DMS153 treated with DMSO at 0.1 percent for 48 hours (cell line): ENCODE data around the gene NYNRIN.
A peak's percentile ranks its signal among the peaks of the same experiment; 100 is the strongest.

Source experiments
- DNase-seq: peaks from one replicate; lab custom pipeline; 2025; ENCODE audit not compliant: unreplicated experiment; lab: John Stamatoyannopoulos, UW

NYNRIN gene

DNA sequence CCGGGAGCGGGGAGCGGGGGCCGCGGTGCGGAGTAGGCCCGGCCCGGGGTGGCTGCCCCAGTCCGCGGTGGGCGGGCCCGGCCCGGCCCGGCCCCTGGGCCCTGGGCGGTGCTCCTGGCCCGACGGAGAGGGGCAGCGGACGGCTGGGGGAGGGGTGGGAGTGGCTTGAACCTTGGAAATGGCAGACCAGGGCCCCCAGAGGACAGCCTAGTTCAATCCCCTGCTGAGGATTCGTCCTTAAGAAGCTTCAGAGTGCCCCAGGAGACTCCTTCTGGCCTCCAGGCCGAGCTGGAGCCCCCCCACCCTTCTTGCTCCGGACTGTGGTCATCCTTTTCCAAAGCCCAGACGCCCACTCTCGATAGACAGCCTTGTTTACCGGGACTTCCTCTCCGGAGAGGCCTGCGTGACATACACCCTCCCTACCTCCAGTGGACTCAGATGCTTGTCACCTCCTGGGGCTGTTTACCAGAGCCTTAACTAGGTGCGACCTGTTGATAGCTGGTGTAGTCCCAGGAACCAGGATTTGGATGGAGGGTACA lies 31.4 kb downstream of the NYNRIN start:
- peak; percentile 23 for DNase-seq

DNA sequence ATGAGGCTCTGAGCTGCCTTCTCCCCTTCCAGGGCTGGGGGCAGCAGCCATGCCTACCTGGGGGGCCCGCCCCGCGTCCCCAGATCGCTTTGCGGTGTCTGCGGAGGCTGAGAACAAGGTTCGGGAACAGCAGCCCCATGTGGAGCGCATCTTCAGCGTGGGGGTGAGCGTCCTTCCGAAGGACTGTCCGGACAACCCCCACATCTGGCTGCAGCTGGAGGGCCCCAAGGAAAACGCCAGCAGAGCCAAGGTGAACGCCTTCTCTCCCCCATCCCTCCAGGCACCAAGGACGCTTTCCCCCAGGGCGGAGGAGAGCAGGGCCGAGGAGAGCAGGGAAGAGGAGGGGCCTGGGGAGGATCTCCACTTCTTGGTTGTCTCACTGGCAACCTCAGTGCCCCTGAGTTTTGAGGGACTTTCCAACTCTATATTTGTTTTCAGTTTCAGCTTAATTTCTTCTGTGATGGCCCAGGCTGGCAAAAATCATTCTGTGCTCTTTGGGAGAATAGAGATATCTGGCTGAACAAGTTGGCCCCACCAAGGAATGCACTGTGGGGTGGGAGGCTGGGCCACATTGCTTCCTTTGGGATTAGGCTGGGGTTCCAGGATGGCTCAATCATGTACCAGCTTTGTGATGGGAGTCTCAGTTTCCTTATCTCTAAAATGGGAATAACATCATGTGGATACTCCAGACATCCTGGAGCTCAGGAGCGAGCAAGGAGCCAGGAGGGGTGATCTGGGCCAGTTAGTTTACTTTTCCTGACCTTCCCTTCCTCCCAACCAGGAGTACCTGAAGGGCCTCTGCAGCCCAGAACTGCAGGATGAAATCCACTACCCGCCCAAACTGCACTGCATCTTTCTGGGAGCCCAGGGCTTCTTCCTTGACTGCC lies 32.1 kb downstream of the NYNRIN start:
- DNase-seq = no peak

DNA sequence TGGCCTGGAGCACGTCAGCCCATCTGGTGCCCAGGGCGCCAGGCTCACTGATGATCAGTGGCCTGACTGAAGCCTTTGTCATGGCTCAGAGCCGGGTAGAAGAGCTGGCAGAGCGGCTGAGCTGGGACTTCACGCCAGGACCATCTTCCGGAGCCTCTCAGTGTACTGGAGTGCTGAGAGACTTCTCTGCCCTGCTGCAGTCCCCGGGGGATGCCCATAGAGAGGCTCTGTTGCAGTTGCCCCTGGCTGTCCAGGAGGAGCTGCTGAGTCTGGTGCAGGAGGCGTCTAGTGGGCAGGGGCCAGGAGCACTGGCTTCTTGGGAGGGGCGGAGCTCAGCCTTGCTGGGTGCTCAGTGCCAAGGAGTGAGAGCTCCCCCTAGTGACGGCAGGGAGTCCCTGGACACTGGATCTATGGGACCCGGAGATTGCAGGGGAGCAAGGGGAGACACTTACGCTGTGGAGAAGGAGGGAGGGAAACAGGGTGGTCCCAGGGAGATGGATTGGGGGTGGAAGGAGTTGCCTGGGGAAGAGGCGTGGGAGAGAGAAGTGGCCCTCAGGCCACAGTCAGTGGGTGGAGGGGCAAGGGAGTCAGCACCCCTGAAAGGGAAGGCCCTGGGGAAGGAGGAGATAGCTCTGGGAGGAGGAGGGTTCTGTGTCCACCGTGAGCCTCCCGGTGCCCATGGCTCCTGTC lies 32.9 kb downstream of the NYNRIN start:
- peak; percentile 70 for DNase-seq

DNA sequence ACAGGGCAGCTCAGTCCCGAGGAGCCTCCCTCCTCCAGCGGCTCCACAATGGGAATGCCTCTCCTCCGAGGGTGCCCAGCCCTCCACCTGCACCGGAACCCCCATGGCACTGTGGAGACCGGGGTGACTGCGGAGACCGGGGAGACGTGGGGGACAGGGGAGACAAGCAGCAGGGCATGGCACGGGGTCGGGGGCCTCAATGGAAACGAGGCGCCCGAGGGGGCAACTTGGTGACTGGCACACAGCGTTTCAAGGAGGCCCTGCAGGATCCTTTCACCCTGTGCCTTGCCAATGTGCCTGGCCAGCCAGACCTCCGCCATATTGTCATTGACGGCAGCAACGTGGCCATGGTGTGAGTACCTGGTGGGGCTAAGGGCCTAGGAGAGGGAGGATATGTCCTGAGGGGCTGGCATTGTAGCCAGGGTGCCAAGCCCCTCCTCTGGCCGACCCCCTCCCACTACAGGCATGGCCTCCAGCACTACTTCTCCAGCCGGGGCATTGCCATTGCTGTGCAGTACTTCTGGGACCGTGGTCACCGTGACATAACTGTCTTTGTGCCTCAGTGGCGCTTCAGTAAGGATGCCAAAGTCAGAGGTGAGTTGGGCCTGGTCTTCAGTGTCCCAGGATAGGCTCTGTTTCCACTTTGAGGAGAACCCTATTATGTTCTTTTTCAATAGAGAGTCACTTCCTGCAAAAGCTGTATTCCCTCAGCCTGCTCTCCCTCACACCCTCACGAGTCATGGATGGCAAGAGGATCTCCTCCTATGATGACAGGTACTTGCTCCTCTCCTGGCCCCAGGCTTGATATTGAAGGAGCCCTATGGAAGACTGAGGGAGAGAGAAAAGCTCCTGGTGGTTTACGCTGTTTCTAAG lies 33.7 kb downstream of the NYNRIN start:
- DNase-seq = no peak

DNA sequence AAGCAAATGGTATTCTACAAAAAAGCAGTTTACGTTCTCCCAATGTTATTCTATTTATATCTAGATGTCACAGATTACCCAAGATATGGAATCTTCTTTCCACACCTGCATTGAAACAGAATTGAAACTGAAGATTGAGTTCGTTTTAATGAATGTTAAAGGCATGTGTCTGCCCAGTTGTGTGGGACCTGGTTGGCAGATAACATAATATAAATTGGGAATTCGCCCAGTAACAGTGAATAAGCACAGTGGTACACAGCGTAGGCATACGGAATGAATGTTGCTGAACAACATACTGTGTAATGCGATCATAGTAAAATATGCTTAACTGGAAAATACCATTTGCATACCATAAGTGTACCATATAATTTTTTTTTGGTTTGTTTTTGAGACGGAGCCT lies 35.2 kb downstream of the NYNRIN start:
- no peak for DNase-seq

GRCh38 chr14:24434676-24435075 lies 35.9 kb downstream of the NYNRIN start:
- no peak for DNase-seq

DNA sequence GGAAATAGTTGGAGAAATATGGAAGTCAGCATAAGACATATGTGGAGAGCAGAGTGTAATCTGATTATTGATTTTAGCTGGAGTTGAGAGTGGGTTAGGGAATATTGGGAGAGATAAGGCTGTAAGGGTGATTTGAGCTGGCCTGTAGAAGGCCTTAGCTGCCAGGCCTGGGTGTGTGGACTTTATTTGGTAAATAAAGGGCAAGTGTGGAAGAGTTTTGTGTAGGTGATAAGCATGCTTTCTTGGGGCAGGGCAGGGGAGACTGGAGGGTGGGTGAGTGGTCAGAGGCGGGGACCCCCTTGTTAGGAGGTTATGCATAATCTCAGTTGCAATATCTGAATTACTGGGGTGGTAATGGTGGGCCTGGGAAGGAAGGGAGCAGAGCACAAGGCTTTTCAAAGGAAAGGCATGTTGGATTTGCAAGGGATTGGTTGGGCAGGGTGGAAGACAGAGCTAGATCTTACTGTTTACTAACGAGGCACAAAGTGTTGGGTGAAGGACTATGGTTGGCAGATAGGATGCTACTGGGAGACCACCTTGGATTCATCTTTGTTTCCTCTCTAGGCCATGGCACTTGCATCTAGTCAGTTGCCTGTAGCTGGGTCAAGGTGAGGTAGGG lies 36.5 kb downstream of the NYNRIN start:
- DNase-seq = no peak

- no peak for DNase-seq
These were observed 37.2 kb downstream of the NYNRIN start for GRCh38 chr14:24435998-24436354.

DNA sequence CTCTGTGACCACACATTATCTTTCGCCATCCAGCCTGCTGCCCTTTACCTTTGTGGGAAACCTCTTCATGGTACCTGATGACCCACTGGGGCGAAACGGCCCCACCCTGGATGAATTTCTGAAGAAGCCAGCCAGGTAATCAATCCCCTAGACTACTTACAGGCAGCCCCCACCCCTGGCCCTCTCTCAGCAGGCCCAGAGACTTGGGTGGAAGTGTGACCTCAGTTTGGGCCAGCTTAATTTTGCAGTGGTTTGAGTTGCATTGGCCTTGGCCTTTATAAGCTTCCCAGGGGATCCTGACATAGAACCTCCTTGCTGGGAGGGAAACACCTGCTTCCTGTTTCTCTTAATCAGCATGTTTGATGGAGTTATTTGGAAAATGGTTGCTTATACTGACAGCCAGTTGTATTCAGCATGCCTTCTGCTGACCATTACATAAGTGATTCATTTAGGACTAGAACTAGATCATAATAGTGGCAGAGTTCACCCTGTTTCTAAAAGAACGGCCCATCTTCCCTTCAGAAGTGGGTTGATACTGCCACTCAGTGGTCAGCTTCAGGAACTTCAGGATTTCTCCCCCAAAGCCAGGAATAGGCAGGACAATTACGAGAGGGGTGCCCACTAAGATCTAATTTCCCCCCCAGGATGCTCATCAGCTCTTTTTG lies 37.7 kb downstream of the NYNRIN start:
- DNase-seq = peak; percentile 75

DNA sequence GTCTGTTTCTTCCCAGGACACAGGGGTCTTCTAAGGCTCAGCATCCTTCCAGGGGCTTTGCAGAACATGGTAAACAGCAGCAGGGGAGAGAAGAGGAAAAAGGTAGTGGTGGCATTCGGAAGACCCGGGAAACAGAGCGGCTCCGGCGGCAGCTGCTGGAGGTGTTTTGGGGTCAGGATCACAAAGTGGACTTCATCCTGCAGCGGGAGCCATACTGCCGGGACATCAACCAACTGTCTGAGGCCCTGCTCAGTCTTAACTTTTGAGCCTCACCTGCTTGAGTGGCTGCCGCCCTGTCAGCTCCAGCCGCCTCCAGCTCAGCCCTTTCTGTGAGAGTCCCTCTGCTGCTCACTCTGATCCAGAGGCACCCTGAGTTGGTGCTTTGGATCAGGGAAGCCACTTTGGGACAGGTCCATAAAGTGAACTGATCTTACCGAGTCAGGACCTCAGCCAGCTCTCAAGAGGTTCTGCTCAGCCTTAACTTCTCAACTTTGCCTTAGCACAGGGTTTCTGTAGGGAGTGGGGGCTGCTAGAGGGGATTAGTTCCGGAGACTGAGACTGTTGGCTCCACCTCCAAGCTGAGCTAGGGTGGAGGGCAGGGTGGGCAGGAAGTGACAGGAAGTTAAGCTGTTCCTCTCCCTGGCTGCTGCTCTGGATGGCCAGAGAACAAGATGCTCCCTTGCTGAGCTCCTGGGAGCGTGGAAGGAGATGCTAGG lies 38.4 kb downstream of the NYNRIN start:
- DNase-seq = no peak

- DNase-seq = no peak
These were observed 38.9 kb downstream of the NYNRIN start for GRCh38 chr14:24437736-24438067.

DNA sequence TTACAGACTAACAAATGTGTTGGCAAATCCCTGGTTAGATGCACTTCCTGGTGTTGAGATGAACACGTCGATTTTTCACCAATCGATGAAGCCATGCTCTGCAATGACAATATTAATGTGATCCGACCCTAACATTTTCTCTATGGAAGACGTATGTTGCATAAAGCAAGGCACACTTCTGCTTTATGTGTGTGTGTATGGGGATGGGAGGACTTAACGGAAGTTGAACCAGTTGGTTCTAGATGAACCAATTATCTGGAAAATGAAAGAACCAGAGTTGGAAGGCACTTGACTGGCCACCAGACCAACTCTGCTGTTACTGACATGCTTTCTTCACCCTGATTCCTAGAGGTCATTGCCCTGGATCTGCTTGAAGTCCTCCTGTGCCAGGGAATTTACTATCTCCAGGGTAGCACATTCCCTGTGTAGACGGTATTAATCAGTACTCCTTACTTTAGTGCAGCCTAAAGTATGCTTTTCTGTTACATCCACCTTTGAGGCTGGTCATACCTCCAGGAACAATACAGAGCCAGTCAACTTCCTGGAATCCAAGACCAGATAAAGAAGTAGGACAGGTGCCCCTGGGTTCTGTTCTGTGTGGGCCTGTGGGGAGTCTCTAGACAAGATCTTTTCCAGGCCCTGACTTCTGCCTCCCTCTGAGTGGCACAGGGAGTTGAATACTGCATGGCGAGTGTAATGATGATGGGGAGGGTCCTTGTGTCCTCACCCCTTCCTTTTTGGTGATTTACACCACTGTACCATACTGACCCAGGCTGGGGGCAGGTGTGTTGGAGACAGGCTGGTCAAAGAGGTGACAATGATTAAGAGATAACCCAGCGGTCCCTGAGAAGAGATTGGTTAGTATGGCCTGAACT lies 39.7 kb downstream of the NYNRIN start:
- no peak for DNase-seq

DNA sequence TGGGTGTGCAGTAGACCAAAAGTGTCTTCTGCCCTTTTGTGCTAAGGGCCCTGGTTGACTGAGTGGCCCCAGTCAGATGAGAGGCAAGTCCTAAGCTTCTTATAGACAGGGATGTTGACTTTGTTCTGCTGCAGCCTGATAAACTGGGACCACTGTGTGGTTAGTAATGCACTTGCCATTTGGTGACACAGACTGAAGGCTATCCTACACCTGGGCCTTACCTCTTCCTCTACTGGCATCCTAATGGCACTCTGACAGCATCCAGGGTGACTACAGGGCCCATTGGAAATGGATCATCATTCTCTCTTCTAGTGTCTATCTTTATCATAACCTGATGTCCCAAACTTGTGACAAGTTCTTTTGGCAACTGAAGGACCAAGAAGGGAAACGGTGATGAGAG lies 40.5 kb downstream of the NYNRIN start:
- DNase-seq = no peak

- DNase-seq = no peak
These were observed 41.2 kb downstream of the NYNRIN start for GRCh38 chr14:24439830-24440605.

- no peak for DNase-seq
These were observed 42.0 kb downstream of the NYNRIN start for GRCh38 chr14:24440606-24441399.

DNA sequence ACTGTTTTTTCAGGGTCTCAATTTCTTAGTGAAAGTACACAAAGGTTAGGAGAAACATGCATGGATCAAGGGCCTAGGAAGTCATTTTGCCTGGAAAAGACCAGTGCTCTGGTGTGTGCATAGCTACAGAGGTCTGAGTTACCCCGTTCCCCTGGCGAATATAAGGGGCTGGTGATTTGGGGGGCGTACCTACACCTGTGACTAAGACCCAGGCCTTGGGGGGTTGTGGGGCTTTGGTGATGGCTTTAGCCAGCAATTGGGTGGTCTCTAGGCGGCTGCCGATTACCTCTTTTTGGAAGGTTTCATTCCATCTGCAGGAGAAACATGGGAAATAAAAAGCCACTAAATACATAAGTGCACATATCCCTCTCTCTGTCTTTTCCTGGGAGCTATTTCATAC lies 42.7 kb downstream of the NYNRIN start:
- no peak for DNase-seq

DNA sequence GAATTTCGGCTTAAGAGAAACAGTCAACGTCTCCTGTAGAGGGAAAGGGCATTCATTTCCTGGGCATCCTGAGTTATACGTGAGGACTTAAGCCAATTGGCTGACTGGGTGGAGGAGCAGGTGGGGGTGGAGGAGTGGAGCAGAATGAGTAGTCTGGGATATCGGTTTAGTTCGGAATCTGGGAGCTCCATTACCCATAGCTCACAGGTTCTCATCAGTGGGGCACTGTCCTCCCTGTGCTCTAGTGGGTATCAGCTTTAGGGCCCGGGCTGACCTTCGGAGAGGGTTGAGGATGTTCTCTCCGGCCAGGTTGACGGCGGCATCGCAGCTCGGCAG lies 43.1 kb downstream of the NYNRIN start:
- DNase-seq = no peak
